ENCODE measurements around the gene DAAM2. TPM values are rescaled to one million over a fixed set of nuclear protein-coding genes. Genes with fewer than 3 reads are reported as not detected.

The DAAM2 gene
- polyA plus RNA-seq, 1 experiment = 60.6 TPM

GRCh38 chr6:39776581-39776980, 15.6 kb upstream of the DAAM2 start:
- ChIA-PET CTCF (interaction anchor here (1.5 kb wide), 1 partner anchor 11 kb away, joined by 3 read pairs; no protein-coding TSS in a partner anchor), POLR2A (interaction anchor here (0.7 kb wide), 1 partner anchor 66 kb away, joined by 3 read pairs; no protein-coding TSS in a partner anchor)
- H3K4me3 ChIP-seq (ENCODE audit: low read depth, low read length) = no peak overlapping the region
- TF ChIP-seq CTCF (IDR thresholded peaks at IDR 0.05; ENCODE audit: insufficient read depth, low read depth, low read length) = no peak
- H3K36me3 ChIP-seq (ENCODE audit: control insufficient read depth, insufficient read depth, low read length) = no peaks in the 10 kb centered on the region
- H3K27me3 ChIP-seq (ENCODE audit: control insufficient read depth, insufficient read depth, low read length) = no peaks in the 10 kb centered on the region
- no peak for DNase-seq (ENCODE audit: low read depth)

- ChIA-PET CTCF (interaction anchor here (1.3 to 1.5 kb wide), 2 partner anchors 10 to 15 kb away, joined by 3 read pairs; partner anchors contain the start of gene DAAM2), POLR2A (interaction anchor here (0.7 kb wide), 1 partner anchor 66 kb away, joined by 3 read pairs; no protein-coding TSS in a partner anchor)
- no peaks in the 10 kb centered on the region for H3K36me3 ChIP-seq (ENCODE audit: control insufficient read depth, insufficient read depth, low read length)
- TF ChIP-seq CTCF (IDR thresholded peaks at IDR 0.05; ENCODE audit: insufficient read depth, low read depth, low read length) = no peak
- H3K4me3 ChIP-seq (ENCODE audit: low read depth, low read length) = no peak overlapping the region
- DNase-seq (ENCODE audit: low read depth) = no peak
- H3K27me3 ChIP-seq (ENCODE audit: control insufficient read depth, insufficient read depth, low read length) = no peaks in the 10 kb centered on the region
Observed at GRCh38 chr6:39777218-39777617, 15.0 kb upstream of the DAAM2 start.

- no peaks in the 10 kb centered on the region for H3K36me3 ChIP-seq (ENCODE audit: control insufficient read depth, insufficient read depth, low read length)
- no peaks in the 10 kb centered on the region; the same call in 1 of the 2 replicates for H3K27me3 ChIP-seq (ENCODE audit: control insufficient read depth, insufficient read depth, low read length)
- no peak for TF ChIP-seq CTCF (IDR thresholded peaks at IDR 0.05; ENCODE audit: insufficient read depth, low read depth, low read length)
- POLR2A ChIA-PET = no interaction called here
- no peak overlapping the region for H3K4me3 ChIP-seq (ENCODE audit: low read depth, low read length)
- DNase-seq (ENCODE audit: low read depth) = no peak
- CTCF ChIA-PET = interaction anchor here (1.3 to 1.5 kb wide), 2 partner anchors 10 to 15 kb away, joined by 3 read pairs; partner anchors contain the start of gene DAAM2
Observed at GRCh38 chr6:39777661-39778060, 14.5 kb upstream of the DAAM2 start.

- H3K4me3 ChIP-seq (ENCODE audit: low read depth, low read length) = no peak overlapping the region
- DNase-seq (ENCODE audit: low read depth) = peak; percentile 46
- no peaks in the 10 kb centered on the region for H3K36me3 ChIP-seq (ENCODE audit: control insufficient read depth, insufficient read depth, low read length)
- no peak for TF ChIP-seq CTCF (IDR thresholded peaks at IDR 0.05; ENCODE audit: insufficient read depth, low read depth, low read length)
- ChIA-PET CTCF (interaction anchor here (0.5 to 1.0 kb wide), 2 partner anchors 15 to 156 kb away, joined by 3 read pairs; no protein-coding TSS in a partner anchor), POLR2A (no interaction called here)
- H3K27me3 ChIP-seq (ENCODE audit: control insufficient read depth, insufficient read depth, low read length) = no peaks in the 10 kb centered on the region; the same call in 1 of the 2 replicates
Observed at GRCh38 chr6:39778581-39779255, 13.5 kb upstream of the DAAM2 start.

GRCh38 chr6:39785281-39785680, 6.9 kb upstream of the DAAM2 start:
- Histone ChIP-seq H3K27me3 (ENCODE audit: control insufficient read depth, insufficient read depth, low read length) (no peaks in the 10 kb centered on the region; the same call in 1 of the 2 replicates), H3K36me3 (ENCODE audit: control insufficient read depth, insufficient read depth, low read length) (no peaks in the 10 kb centered on the region), H3K4me3 (ENCODE audit: low read depth, low read length) (no peak overlapping the region)
- TF ChIP-seq CTCF (IDR thresholded peaks at IDR 0.05; ENCODE audit: insufficient read depth, low read depth, low read length) = no peak
- DNase-seq (ENCODE audit: low read depth) = no peak
- ChIA-PET CTCF (interaction anchor here (1.0 to 1.4 kb wide), 2 partner anchors 106 to 108 kb away, joined by 3 to 4 read pairs; no protein-coding TSS in a partner anchor), POLR2A (no interaction called here)

Data from BJ (cell line).